Skeletal muscle satellite cell (primary cell): Measurements from ENCODE around the gene NT5C3B.

Experiments
- H3K27me3 ChIP-seq: 2 replicates; pipeline ENCODE4 v1.7.0; 2013; ENCODE audit warnings: low read length; ENCODE audit not compliant: control insufficient read depth, insufficient read depth
- H3K36me3 ChIP-seq: 2 replicates; pipeline ENCODE4 v1.7.0; 2013; ENCODE audit warnings: mild to moderate bottlenecking, control low read depth, low read length; ENCODE audit not compliant: insufficient read depth
- H3K4me1 ChIP-seq: 2 replicates; pipeline ENCODE4 v1.7.0; 2013; ENCODE audit warnings: low read length; ENCODE audit not compliant: control insufficient read depth, insufficient read depth
- H3K4me2 ChIP-seq: 2 replicates; pipeline ENCODE4 v1.7.0; 2013; ENCODE audit warnings: mild to moderate bottlenecking, low read length
- H3K4me3 ChIP-seq: 2 replicates; pipeline ENCODE4 v1.7.0; 2013; ENCODE audit warnings: low read length
- H3K9ac ChIP-seq: 2 replicates; pipeline ENCODE4 v1.7.0; 2013; ENCODE audit warnings: mild to moderate bottlenecking, low read depth, low read length, moderate library complexity
- H3K9me3 ChIP-seq: replicated peaks from 2 replicates; pipeline ENCODE4 v1.7.0; 2013; ENCODE audit warnings: mild to moderate bottlenecking, control low read depth, low read length

Gene NT5C3B

GRCh38 chr17:41818024-41818423 is 18.0 kb downstream of the NT5C3B start:
- no peak overlapping the region for H3K9ac ChIP-seq

DNA sequence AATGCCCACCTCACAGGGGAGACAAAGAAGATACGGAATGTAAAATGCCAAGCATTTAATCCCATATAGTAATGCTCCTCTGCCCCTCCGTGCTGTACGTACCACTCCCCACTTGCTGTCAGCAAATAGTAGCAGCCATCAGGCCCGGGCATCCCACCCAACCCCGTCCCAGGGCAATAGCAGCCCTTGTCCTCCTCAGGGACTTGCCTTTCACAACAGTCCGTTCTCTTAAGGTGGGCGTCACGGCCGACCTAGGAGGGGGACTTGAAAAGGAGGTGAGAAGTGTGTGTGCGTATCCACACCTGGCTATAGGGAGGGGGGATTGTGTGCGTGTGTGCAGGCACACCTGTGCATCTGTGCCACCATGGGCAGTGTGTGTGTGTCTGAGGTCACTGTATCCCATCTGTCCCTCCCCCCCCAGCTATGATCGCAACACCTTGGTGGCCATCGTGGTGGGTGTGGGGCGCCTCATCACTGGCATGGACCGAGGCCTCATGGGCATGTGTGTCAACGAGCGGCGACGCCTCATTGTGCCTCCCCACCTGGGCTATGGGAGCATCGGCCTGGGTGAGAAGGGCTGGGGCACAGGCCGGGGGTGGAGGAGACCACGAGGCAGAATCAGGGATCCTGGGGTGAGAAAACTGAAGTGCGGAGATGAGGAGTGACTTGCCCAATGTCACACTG is 19.3 kb downstream of the NT5C3B start:
- Histone ChIP-seq H3K4me3 (no peak overlapping the region), H3K4me1 (peaks cover 15% of the 10 kb centered on the region), H3K36me3 (peaks cover 32% of the 10 kb centered on the region), H3K27me3 (no peaks in the 10 kb centered on the region), H3K9ac (no peak overlapping the region), H3K9me3 (no peaks in the 10 kb centered on the region), H3K4me2 (no peak overlapping the region)

More at GRCh38 chr17:41818024-41818423, 18.0 kb downstream of the NT5C3B start:
- H3K4me3 ChIP-seq: no peak overlapping the region
- no peak overlapping the region for H3K4me2 ChIP-seq
- peaks cover 39% of the 10 kb centered on the region for H3K36me3 ChIP-seq
- H3K9me3 ChIP-seq: no peaks in the 10 kb centered on the region
- peaks cover 10% of the 10 kb centered on the region for H3K4me1 ChIP-seq
- no peaks in the 10 kb centered on the region for H3K27me3 ChIP-seq

GRCh38 chr17:41814195-41814594 is 21.8 kb downstream of the NT5C3B start:
- Histone ChIP-seq H3K9me3 (no peaks in the 10 kb centered on the region), H3K36me3 (peaks cover 18% of the 10 kb centered on the region), H3K9ac (peak overlapping the region; percentile 85), H3K27me3 (no peaks in the 10 kb centered on the region), H3K4me3 (peak overlapping the region; percentile 97), H3K4me1 (peaks cover 32% of the 10 kb centered on the region), H3K4me2 (peak overlapping the region; percentile 100)

DNA sequence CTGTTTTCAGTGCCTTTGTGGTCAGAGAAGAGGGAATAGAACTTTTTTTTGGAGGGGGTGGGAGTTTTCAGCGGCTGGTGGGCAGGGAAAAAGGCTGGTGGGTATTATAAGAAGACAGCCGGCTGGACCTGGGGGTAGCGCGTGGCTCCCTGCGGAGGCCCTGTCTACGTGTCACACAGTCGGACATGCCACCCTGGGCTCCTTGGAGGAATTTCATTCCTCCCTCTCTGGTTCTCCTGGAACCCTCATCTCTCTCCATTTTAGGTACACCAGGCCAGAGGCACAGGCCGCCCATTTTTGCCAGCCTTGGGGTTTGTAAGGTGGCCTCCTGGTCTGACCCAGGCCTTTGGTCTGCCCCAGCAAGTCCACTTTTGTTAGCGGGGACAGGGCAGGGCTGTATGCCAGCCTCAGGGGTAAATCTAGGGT is 22.3 kb downstream of the NT5C3B start:
- peaks cover 17% of the 10 kb centered on the region for H3K36me3 ChIP-seq

GRCh38 chr17:41813152-41813680 is 22.8 kb downstream of the NT5C3B start:
- Histone ChIP-seq H3K4me1 (peaks cover 32% of the 10 kb centered on the region), H3K4me3 (peak overlapping the region; percentile 97), H3K9ac (peak overlapping the region; percentile 85), H3K4me2 (peak overlapping the region; percentile 100), H3K36me3 (peaks cover 17% of the 10 kb centered on the region), H3K9me3 (no peaks in the 10 kb centered on the region), H3K27me3 (no peaks in the 10 kb centered on the region)

More for the DNA sequence above, 22.3 kb downstream of the NT5C3B start:
- Histone ChIP-seq H3K27me3 (no peaks in the 10 kb centered on the region), H3K9ac (peak overlapping the region; percentile 85), H3K9me3 (no peaks in the 10 kb centered on the region), H3K4me2 (peak overlapping the region; percentile 100), H3K4me1 (peaks cover 32% of the 10 kb centered on the region), H3K4me3 (peak overlapping the region; percentile 97)

- peak within 1 kb of the TSS; percentile 100 for H3K4me2 ChIP-seq
- no peaks in the 10 kb centered on the region for H3K27me3 ChIP-seq
- peak within 1 kb of the TSS; percentile 97 for H3K4me3 ChIP-seq
- peaks cover 17% of the 10 kb centered on the region for H3K36me3 ChIP-seq
- peaks cover 32% of the 10 kb centered on the region for H3K4me1 ChIP-seq
- no peaks in the 10 kb centered on the region for H3K9me3 ChIP-seq
- H3K9ac ChIP-seq: peak within 1 kb of the TSS; percentile 85
Measured at GRCh38 chr17:41812381-41813151, 23.5 kb downstream of the NT5C3B start, which contains the start of gene FKBP10. TSS of gene FKBP10 (plus strand) at chr17:41813004. CDS start at chr17:41813035, 31 bp downstream.

DNA sequence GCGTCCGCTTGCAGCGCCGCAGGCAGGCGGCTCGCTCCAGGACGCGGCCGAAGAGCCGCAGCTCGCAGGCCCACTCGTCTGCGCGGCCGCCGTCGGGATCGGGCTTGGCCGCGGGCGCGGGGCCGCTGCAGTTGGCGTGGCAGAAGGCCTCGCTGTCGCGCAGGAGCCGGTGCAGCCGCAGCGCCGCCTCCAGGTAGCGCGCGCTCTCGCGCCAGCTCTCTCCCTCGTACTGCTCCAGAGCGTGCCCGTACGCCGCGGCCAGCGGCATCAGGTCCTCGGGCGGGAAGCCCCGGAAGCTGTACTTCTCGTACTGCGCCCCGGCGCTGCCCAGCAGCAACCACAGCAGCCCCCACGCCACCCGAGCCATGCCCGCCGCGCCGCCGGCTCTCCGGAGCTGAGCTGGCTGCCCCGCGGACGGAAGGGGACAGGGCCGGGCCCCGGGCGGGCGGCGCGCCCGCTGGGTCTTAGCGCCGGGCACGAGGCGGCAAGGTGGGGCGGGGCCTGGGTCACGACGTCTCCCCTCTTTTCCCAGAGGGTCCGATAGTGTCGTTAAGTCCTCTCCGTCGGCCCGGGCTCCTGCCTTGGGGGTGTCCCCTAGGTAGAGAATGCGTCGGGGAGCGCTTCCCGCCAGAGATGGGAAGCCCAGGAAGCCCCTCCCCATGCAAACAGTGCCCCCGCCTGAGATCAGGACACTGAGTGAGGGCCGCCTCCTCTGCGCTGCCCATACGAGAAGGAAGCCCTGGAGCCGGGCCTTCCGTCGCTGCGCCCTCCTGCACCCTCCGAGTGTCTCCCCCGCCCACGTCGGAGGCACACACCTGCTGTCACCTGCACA is 24.3 kb downstream of the NT5C3B start, which contains the start of gene P3H4:
P3H4 (minus strand) TSS at position 401 of the 832 bp plus-strand sequence; CDS start at position 367, 34 bp downstream.
- peak within 1 kb of the TSS; percentile 85 for H3K9ac ChIP-seq
- peaks cover 16% of the 10 kb centered on the region for H3K36me3 ChIP-seq
- H3K27me3 ChIP-seq: no peaks in the 10 kb centered on the region
- H3K4me3 ChIP-seq: peak within 1 kb of the TSS; percentile 97
- no peaks in the 10 kb centered on the region for H3K9me3 ChIP-seq
- H3K4me1 ChIP-seq: peaks cover 32% of the 10 kb centered on the region
- peak within 1 kb of the TSS; percentile 100 for H3K4me2 ChIP-seq

DNA sequence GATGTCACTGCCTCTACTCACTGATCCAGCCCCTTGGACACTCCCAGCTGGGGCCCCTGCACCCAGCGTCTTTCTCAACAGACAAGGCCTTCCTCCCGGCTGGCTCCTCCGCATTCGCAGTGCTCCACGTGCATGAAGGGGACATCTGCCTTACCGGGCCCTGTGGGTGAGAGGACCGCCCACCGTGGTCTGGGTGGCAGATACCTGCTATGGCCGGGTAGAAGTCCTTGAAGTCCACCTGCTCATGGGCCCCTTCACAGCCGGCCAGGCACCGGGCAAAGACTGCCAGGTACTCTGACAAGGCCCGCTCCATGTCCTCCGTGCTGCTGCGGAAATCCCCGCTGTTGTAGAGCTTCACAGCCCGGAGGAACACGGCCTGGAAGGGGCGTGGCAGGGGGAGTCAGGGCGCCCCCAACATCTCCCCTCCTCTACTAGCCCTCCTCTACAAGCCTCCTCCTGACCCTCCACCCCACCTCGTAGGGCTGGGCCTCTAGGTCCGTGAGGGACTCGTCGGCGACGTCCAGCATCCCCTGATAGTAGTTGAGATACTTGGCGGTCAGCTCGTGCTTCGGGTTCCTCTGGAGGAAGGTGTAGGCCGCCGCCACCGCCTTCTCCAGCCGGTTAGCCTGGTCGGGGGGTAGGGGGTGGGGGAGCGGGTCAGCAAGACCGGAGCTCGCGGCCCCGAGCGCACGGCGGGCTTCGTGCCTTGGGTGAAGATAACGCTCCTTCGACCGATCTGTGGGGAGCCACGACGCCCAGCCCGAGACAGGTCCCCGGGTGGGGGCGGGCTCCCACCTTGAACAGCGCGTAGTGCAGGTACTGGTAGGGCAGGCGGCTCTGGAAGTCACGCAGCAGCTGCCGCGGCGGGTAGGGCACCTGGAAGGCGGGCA is 25.1 kb downstream of the NT5C3B start:
- peak overlapping the region; percentile 97 for H3K4me3 ChIP-seq
- peaks cover 18% of the 10 kb centered on the region for H3K36me3 ChIP-seq
- peaks cover 32% of the 10 kb centered on the region for H3K4me1 ChIP-seq
- H3K4me2 ChIP-seq: peak overlapping the region; percentile 100
- no peaks in the 10 kb centered on the region for H3K27me3 ChIP-seq
- no peaks in the 10 kb centered on the region for H3K9me3 ChIP-seq
- peak overlapping the region; percentile 85 for H3K9ac ChIP-seq

DNA sequence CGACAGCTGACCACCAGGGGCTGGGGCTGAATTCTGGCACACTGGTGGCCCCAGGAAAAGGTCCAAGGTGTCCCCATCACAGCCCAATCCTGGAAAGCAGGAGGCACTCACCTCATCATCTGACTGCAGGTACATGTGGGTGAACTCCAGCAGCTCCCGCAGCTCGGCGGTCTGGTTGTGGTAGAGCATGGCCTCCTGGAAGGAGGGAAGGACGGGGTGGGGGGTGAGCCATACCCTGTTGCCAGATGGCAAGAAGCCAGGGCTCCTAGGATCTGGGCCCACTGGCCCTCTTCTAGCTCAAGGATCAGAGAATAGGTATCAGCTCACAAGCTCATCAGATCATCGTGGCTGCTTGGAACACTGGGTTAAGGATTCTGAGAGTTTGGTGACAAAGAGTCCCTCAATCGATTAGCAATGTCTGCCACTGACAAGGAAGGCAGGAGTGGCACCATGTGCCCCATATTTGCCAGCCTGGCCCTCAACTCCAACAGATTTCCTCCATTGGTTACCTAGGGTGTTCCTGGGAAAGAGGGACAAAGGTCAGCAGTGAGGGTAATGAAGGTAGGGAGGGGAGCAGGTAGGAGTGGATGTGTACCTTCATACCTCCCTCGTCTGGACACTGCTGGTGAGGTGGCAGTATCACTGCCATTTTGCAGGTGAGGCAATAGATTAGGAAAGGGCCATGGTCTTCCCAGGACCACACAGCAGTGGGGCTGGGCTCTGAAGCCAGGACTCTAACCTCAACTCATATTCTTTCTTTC is 29.2 kb downstream of the NT5C3B start:
- Histone ChIP-seq H3K36me3 (peaks cover 23% of the 10 kb centered on the region), H3K4me3 (no peak overlapping the region), H3K4me1 (peaks cover 17% of the 10 kb centered on the region), H3K27me3 (no peaks in the 10 kb centered on the region), H3K9me3 (no peaks in the 10 kb centered on the region), H3K4me2 (no peak overlapping the region), H3K9ac (no peak overlapping the region)
